Neural cell (in vitro differentiated cells): ENCODE measurements around the gene RAB13. TPM values are rescaled to one million over a fixed set of nuclear protein-coding genes. Genes with fewer than 3 reads are reported as not detected.

Experiments used
- H2AFZ ChIP-seq: fragments of 200-600, 300-800 bp; sonication (generic), shearing (Covaris generic); 2 replicates; pipeline ENCODE4 v1.6.0; 2014; ENCODE audit warnings: low read depth, mild to moderate bottlenecking, antibody characterized with exemption, low read length, moderate library complexity
- H3F3A ChIP-seq: fragments of 200-600 bp; shearing (Covaris generic); 2 replicates; pipeline ENCODE4 v1.6.1; 2016; ENCODE audit warnings: mild to moderate bottlenecking, moderate library complexity, mixed read lengths, antibody characterized with exemption, low read length; ENCODE audit not compliant: insufficient read depth, poor library complexity, severe bottlenecking
- H3K27ac ChIP-seq: fragments of 200-600, 300-800 bp; sonication (generic), shearing (Covaris generic); 2 replicates; pipeline ENCODE4 v1.5.1; 2014; ENCODE audit warnings: mild to moderate bottlenecking, low read length, moderate library complexity
- H3K27me3 ChIP-seq: fragments of 300-800, 200-600 bp; sonication (generic), shearing (Covaris generic); 2 replicates; pipeline ENCODE4 v1.6.0; 2014; ENCODE audit warnings: mild to moderate bottlenecking, low read depth, low read length, moderate library complexity; ENCODE audit not compliant: insufficient read depth
- H3K36me3 ChIP-seq: fragments of 300-800, 200-600 bp; sonication (generic), shearing (Covaris generic); 2 replicates; pipeline ENCODE4 v1.5.1; 2014; ENCODE audit warnings: mild to moderate bottlenecking, antibody characterized with exemption, low read length, moderate library complexity; ENCODE audit not compliant: insufficient read depth
- H3K4me2 ChIP-seq: fragments of 300-800, 200-600 bp; sonication (generic), shearing (Covaris generic); 2 replicates; pipeline ENCODE4 v1.6.0; 2014; ENCODE audit warnings: mild to moderate bottlenecking, low read length
- H3K4me3 ChIP-seq: fragments of 300-800, 200-600 bp; sonication (generic), shearing (Covaris generic); 2 replicates; pipeline ENCODE4 v1.5.1; 2014; ENCODE audit warnings: mild to moderate bottlenecking, low read length, moderate library complexity
- H3K79me2 ChIP-seq: fragments of 200-600 bp; shearing (Covaris generic); replicated peaks from 2 replicates; pipeline ENCODE4 v1.6.0; 2014; ENCODE audit warnings: mild to moderate bottlenecking, low read length, moderate library complexity; ENCODE audit not compliant: insufficient read depth
- H3K9ac ChIP-seq: fragments of 300-800, 200-600 bp; sonication (generic), shearing (Covaris generic); 2 replicates; pipeline ENCODE4 v1.6.1; 2016; ENCODE audit warnings: mild to moderate bottlenecking, low read length, mixed read lengths
- H3K9me2 ChIP-seq: fragments of 200-600 bp; shearing (Covaris generic); 2 replicates; pipeline ENCODE4 v1.6.1; 2016; ENCODE audit warnings: mild to moderate bottlenecking, low read length, mixed read lengths; ENCODE audit not compliant: insufficient read depth
- H3K9me3 ChIP-seq: fragments of 200-600, 300-800 bp; sonication (generic), shearing (Covaris generic); 2 replicates; pipeline ENCODE4 v1.6.1; 2016; ENCODE audit warnings: mild to moderate bottlenecking, mixed run types, low read length, moderate library complexity, mixed read lengths
- H4K20me1 ChIP-seq: fragments of 200-600 bp; shearing (Covaris generic); 2 replicates; pipeline ENCODE4 v1.6.1; 2016; ENCODE audit warnings: mild to moderate bottlenecking, mixed run types; ENCODE audit not compliant: insufficient read depth
- EP300 ChIP-seq: fragments of 450-650 bp; conservative IDR thresholded peaks from 2 replicates; pipeline ENCODE4 v1.6.1; 2014; ENCODE audit warnings: antibody characterized with exemption, mild to moderate bottlenecking, moderate library complexity; ENCODE audit not compliant: poor library complexity, severe bottlenecking
- EZH2 ChIP-seq: fragments of 200-600, 300-800 bp; shearing (Covaris generic), sonication (generic); IDR thresholded peaks from 2 replicates; pipeline ENCODE4 v1.6.1; 2014; ENCODE audit warnings: antibody characterized with exemption, low read length, borderline replicate concordance, mild to moderate bottlenecking; ENCODE audit not compliant: insufficient read depth, poor library complexity, severe bottlenecking
- MXI1 ChIP-seq: fragments of 450-650 bp; conservative IDR thresholded peaks from 2 replicates; pipeline ENCODE4 v1.6.1; 2014; ENCODE audit warnings: antibody characterized with exemption, mild to moderate bottlenecking; ENCODE audit not compliant: poor library complexity, severe bottlenecking
- POLR2AphosphoS5 ChIP-seq: IDR thresholded peaks from 2 replicates; pipeline ENCODE4 v1.6.1; 2012
- RAD21 ChIP-seq: fragments of 450-650 bp; conservative IDR thresholded peaks from 2 replicates; pipeline ENCODE4 v1.6.1; 2014; ENCODE audit warnings: antibody characterized with exemption, mild to moderate bottlenecking, moderate library complexity
- SMC3 ChIP-seq: fragments of 450-650 bp; conservative IDR thresholded peaks from 2 replicates; pipeline ENCODE4 v1.6.1; 2014; ENCODE audit warnings: antibody characterized with exemption, mild to moderate bottlenecking, moderate library complexity; ENCODE audit not compliant: poor library complexity
- TAF1 ChIP-seq: IDR thresholded peaks from 2 replicates; pipeline ENCODE4 v1.6.1; 2012; ENCODE audit warnings: low read depth
- polyA plus RNA-seq: library from polyadenylated mRNA; depleted of rRNA; stranded (reverse); fragments of >200 nt; gene quantifications from 2 replicates; pipeline ENCODE4 v1.2.3, GENCODE V29; 2014
- TF ChIP-seq, protein P1 (sequence below): IDR thresholded peaks from 2 replicates; pipeline ENCODE4 v1.6.1; 2012; ENCODE audit warnings: borderline replicate concordance
- TF ChIP-seq, protein P2 (sequence below): fragments of 450-650 bp; IDR thresholded peaks from 2 replicates; pipeline ENCODE4 v1.5.1; 2014; ENCODE audit warnings: antibody characterized with exemption, mild to moderate bottlenecking, moderate library complexity; ENCODE audit not compliant: poor library complexity, severe bottlenecking

RAB13 gene
- polyA plus RNA-seq, 1 donor from 2014 or later, result 0.53 TPM

GRCh38 chr1:153991151-153991630 lies 5.1 kb upstream of the RAB13 start:
- Histone ChIP-seq H3K4me3 (peak overlapping the region; percentile 71), H3K4me2 (peak overlapping the region; percentile 99), H3K27ac (peak overlapping the region; percentile 88), H3K36me3 (peaks cover 8% of the 10 kb centered on the region), H3K9me3 (no peaks in the 10 kb centered on the region), H3F3A (no peaks in the 10 kb centered on the region), H3K9ac (peak overlapping the region; percentile 90), H4K20me1 (no peaks in the 10 kb centered on the region), H3K9me2 (no peaks in the 10 kb centered on the region), H2AFZ (peak overlapping the region; percentile 49), H3K27me3 (no peaks in the 10 kb centered on the region), H3K79me2 (peaks cover 15% of the 10 kb centered on the region)
- TF ChIP-seq, protein P1, sequence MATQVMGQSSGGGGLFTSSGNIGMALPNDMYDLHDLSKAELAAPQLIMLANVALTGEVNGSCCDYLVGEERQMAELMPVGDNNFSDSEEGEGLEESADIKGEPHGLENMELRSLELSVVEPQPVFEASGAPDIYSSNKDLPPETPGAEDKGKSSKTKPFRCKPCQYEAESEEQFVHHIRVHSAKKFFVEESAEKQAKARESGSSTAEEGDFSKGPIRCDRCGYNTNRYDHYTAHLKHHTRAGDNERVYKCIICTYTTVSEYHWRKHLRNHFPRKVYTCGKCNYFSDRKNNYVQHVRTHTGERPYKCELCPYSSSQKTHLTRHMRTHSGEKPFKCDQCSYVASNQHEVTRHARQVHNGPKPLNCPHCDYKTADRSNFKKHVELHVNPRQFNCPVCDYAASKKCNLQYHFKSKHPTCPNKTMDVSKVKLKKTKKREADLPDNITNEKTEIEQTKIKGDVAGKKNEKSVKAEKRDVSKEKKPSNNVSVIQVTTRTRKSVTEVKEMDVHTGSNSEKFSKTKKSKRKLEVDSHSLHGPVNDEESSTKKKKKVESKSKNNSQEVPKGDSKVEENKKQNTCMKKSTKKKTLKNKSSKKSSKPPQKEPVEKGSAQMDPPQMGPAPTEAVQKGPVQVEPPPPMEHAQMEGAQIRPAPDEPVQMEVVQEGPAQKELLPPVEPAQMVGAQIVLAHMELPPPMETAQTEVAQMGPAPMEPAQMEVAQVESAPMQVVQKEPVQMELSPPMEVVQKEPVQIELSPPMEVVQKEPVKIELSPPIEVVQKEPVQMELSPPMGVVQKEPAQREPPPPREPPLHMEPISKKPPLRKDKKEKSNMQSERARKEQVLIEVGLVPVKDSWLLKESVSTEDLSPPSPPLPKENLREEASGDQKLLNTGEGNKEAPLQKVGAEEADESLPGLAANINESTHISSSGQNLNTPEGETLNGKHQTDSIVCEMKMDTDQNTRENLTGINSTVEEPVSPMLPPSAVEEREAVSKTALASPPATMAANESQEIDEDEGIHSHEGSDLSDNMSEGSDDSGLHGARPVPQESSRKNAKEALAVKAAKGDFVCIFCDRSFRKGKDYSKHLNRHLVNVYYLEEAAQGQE, result no peak
- TF ChIP-seq SMC3 (no peak), MXI1 (no peak)

DNA sequence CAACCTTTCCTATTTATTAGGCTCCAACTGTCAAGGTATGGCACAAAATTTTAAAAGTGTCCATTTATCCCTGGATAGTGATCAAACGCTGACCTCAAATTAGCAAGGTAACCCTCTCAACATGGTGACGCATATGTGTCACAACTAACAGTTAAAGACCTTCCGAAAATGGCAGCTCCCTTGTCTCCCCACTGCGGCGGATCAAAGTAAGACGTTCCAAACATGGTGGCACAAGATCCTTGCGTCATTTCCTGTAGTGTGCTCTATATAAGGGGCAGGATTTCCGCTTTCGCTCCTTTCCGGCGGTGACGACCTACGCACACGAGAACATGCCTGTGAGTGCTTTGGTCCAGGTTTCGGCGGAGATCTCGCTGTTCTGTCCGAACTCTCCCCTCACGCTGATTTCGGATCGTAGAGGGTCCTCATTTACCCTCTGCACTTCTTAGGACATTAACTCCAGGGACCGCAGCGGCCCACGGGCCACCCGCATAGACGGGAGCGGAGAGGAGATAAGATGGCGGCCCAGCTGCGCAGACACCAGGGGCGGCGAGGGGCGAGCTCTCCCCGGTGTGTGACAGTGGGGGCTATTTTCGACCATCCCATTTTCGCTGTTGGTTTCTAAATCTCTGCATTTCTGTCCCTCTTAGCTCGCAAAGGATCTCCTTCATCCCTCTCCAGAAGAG lies 4.5 kb upstream of the RAB13 start, which contains the start of gene RPS27:
Gene RPS27 (plus strand): TSS at position 295 of the 683 bp plus-strand sequence. CDS start 35 bp downstream, at position 330.
- H3K27ac ChIP-seq, result peak within 1 kb of the TSS; percentile 88
- H3K9me3 ChIP-seq, result no peaks in the 10 kb centered on the region
- H4K20me1 ChIP-seq, result no peaks in the 10 kb centered on the region
- H2AFZ ChIP-seq, result peak within 1 kb of the TSS; percentile 49
- H3K79me2 ChIP-seq, result peaks cover 15% of the 10 kb centered on the region
- no peaks in the 10 kb centered on the region for H3F3A ChIP-seq
- no peaks in the 10 kb centered on the region for H3K9me2 ChIP-seq
- no peaks in the 10 kb centered on the region for H3K27me3 ChIP-seq
- peaks cover 6% of the 10 kb centered on the region for H3K36me3 ChIP-seq
- H3K4me3 ChIP-seq, result peak within 1 kb of the TSS; percentile 71
- H3K9ac ChIP-seq, result peak within 1 kb of the TSS; percentile 90
- peak within 1 kb of the TSS; percentile 99 for H3K4me2 ChIP-seq
- peak; percentile 85 for TF ChIP-seq EP300
- peak; percentile 96 for TF ChIP-seq MXI1
- no peak for TF ChIP-seq EZH2
- peak; percentile 36 for TF ChIP-seq RAD21
- TF ChIP-seq TAF1, result peak; percentile 92
- peak; percentile 49 for TF ChIP-seq SMC3
- TF ChIP-seq, protein P1, result peak; percentile 96
- TF ChIP-seq, protein P2, sequence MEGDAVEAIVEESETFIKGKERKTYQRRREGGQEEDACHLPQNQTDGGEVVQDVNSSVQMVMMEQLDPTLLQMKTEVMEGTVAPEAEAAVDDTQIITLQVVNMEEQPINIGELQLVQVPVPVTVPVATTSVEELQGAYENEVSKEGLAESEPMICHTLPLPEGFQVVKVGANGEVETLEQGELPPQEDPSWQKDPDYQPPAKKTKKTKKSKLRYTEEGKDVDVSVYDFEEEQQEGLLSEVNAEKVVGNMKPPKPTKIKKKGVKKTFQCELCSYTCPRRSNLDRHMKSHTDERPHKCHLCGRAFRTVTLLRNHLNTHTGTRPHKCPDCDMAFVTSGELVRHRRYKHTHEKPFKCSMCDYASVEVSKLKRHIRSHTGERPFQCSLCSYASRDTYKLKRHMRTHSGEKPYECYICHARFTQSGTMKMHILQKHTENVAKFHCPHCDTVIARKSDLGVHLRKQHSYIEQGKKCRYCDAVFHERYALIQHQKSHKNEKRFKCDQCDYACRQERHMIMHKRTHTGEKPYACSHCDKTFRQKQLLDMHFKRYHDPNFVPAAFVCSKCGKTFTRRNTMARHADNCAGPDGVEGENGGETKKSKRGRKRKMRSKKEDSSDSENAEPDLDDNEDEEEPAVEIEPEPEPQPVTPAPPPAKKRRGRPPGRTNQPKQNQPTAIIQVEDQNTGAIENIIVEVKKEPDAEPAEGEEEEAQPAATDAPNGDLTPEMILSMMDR, result peak; percentile 45
- TF ChIP-seq POLR2AphosphoS5, result peak; percentile 100
